ENCODE data around the gene CCL18.

DNA sequence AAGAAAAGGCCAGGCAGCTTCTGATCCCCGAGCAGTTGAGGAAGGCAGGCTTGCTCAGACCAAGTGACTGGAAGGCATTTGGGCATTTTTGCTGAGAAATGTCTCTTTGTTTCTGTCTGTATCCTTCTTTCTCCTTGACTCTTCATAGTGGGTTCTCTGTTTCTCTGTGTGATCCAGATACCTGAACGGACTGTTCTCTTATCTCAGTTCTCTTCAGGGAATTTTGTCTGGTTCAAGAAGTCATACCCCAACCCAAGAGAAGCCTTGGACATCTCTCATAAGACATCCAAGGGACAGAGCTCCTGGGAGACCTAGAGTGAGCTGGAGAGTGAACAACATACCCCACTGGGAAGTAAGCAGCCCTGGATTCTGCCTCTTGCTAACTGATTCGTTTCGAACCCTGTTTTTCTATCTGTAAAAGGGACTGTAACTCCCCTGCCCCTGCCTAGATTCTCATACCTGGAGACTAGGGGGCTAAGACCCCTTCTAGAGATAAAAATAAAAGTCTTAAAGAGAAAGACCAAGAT, 25.3 kb downstream of the CCL18 start:
- TF ChIP-seq YY1 (IDR thresholded peaks at IDR 0.05; ENCODE audit: insufficient read depth, insufficient read length) = no peak
- no peak for TF ChIP-seq SUZ12 (IDR thresholded peaks at IDR 0.05; ENCODE audit: extremely low read depth, insufficient read depth, insufficient read length)
